Type B pancreatic cell (in vitro differentiated cells): Measurements from ENCODE around the gene KDM4B. TPM values are rescaled to one million over a fixed set of nuclear protein-coding genes. Genes with fewer than 3 reads are reported as not detected.
A peak's percentile ranks its signal among the peaks of the same experiment; 100 is the strongest.

Experiments used
- DNase-seq: peaks from one replicate; pipeline ENCODE4 v3.0.0; 2021; ENCODE audit warnings: mixed read lengths; ENCODE audit not compliant: unreplicated experiment; ENCODE audit errors: extremely low spot score
- H3K27ac Mint-ChIP-seq: 2 replicates; pipeline ENCODE4 v1.8.0; 2021; ENCODE audit warnings: mild to moderate bottlenecking, mixed read lengths
- H3K27me3 Mint-ChIP-seq: 2 replicates; pipeline ENCODE4 v1.8.0; 2021; ENCODE audit warnings: mixed read lengths
- H3K36me3 Mint-ChIP-seq: 2 replicates; pipeline ENCODE4 v1.8.0; 2021; ENCODE audit warnings: mixed read lengths
- H3K4me1 Mint-ChIP-seq: one replicate; pipeline ENCODE4 v1.8.0; 2021; ENCODE audit warnings: mixed read lengths; ENCODE audit not compliant: unreplicated experiment
- H3K4me3 Mint-ChIP-seq: 2 replicates; pipeline ENCODE4 v1.8.0; 2021; ENCODE audit warnings: mild to moderate bottlenecking, mixed read lengths
- H3K9me3 Mint-ChIP-seq: 2 replicates; pipeline ENCODE4 v1.8.0; 2021; ENCODE audit warnings: mixed read lengths
- total RNA-seq: library from RNA; stranded (reverse); gene quantifications from 2 replicates; pipeline ENCODE4 v1.2.1, GENCODE V29; 2021; ENCODE audit warnings: low replicate concordance
- TF ChIP-seq, protein P1 (sequence below): fragments of 200-600 bp; sonication (generic); conservative IDR thresholded peaks from 2 replicates; pipeline ENCODE4 v1.5.0; 2021; ENCODE audit warnings: antibody characterized with exemption, mild to moderate bottlenecking

KDM4B gene
- total RNA-seq, 1 donor from 2014 or later: 48.8 TPM

DNA sequence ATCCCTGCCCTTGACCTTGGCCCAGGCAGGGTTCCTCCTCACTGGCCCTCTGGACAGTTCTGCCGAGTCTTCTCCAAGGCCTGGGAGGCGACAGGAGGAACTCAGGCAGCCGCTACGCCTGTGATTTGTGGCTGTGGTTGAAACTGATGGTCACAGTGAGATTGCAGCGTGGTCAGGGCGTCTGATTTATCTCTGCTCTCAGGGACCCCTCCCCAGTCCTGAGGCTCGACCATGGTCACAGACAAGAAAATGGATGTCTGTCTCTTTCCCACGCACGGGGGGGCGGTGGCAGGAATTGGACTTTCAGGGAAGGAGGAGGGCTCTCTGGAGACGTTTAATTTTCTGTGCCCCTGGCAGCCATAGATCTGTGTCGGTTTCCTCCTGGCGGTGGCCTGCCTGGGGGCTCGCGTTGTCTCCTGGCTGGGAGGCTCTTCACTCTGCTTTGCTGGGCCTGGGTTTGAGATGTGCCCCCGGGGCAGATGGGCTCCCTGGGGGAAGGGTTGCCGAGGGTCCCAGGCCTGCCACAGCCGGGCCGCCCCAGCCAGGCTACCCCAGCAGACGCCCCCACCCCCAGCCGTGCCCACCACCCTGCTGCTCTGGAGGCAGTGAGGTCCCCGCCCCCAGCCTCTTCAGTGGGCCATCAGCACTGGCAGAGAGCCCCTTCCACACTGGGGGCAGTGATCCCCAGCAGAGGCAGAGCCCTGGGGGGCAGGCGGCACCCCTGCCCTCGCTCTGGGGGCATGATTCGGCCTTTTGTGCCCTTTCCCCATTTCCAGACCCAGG lies 167.4 kb downstream of the KDM4B start:
- Mint-ChIP-seq H3K36me3 (peaks cover 4% of the 10 kb centered on the region), H3K27me3 (no peaks in the 10 kb centered on the region), H3K9me3 (no peaks in the 10 kb centered on the region), H3K27ac (no peak overlapping the region), H3K4me1 (peaks cover 6% of the 10 kb centered on the region), H3K4me3 (no peak overlapping the region)
- TF ChIP-seq, protein P1, sequence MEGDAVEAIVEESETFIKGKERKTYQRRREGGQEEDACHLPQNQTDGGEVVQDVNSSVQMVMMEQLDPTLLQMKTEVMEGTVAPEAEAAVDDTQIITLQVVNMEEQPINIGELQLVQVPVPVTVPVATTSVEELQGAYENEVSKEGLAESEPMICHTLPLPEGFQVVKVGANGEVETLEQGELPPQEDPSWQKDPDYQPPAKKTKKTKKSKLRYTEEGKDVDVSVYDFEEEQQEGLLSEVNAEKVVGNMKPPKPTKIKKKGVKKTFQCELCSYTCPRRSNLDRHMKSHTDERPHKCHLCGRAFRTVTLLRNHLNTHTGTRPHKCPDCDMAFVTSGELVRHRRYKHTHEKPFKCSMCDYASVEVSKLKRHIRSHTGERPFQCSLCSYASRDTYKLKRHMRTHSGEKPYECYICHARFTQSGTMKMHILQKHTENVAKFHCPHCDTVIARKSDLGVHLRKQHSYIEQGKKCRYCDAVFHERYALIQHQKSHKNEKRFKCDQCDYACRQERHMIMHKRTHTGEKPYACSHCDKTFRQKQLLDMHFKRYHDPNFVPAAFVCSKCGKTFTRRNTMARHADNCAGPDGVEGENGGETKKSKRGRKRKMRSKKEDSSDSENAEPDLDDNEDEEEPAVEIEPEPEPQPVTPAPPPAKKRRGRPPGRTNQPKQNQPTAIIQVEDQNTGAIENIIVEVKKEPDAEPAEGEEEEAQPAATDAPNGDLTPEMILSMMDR: no peak
- DNase-seq: no peak

DNA sequence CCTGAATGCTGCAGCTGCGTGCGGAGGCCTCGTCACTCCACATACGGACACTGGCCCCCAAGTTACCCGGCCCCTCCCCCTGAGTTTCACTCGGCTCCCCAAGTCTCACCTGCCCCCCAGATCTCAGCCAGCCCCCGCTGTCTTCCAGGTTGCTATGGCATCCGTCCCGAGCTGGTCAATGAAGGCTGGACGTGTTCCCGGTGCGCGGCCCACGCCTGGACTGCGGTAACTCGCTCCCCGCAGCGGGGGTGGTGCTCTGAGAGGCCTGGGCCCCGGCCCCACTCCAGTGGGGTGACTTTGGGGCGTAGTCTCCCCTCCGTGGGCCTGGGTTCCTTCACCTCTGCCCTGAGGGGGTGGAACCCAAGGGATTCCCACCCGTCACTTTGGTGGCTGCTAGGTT lies 168.2 kb downstream of the KDM4B start:
- Mint-ChIP-seq H3K4me3 (no peak overlapping the region), H3K4me1 (peaks cover 4% of the 10 kb centered on the region), H3K9me3 (no peaks in the 10 kb centered on the region), H3K27me3 (no peaks in the 10 kb centered on the region), H3K27ac (no peak overlapping the region), H3K36me3 (peaks cover 4% of the 10 kb centered on the region)
- DNase-seq: no peak
- TF ChIP-seq, protein P1: no peak

DNA sequence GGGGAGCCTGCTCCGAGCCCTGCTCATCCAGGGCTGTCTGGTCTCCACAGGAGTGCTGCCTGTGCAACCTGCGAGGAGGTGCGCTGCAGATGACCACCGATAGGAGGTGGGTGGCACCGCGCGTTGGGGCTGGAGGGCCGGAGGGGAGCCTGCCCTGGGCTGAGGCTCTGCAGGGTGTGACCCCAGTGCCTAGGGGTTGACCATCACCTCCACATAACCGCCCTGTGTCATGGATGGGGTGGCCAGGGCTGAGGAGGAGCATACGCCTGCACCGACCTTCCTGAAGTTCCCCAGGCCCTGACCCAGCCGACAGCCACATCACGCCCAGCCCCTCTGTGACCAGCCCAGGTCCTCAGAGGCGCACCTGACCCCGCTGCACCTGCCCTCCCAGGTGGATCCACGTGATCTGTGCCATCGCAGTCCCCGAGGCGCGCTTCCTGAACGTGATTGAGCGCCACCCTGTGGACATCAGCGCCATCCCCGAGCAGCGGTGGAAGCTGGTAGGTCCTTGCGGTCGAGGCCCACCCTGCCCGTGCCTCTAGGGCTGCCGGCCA lies 168.7 kb downstream of the KDM4B start:
- no peaks in the 10 kb centered on the region for H3K4me1 Mint-ChIP-seq
- no peak overlapping the region for H3K27ac Mint-ChIP-seq
- no peak overlapping the region for H3K4me3 Mint-ChIP-seq
- DNase-seq: no peak
- H3K36me3 Mint-ChIP-seq: peaks cover 4% of the 10 kb centered on the region
- TF ChIP-seq, protein P1: peak; percentile 63
- no peaks in the 10 kb centered on the region for H3K9me3 Mint-ChIP-seq
- H3K27me3 Mint-ChIP-seq: no peaks in the 10 kb centered on the region

DNA sequence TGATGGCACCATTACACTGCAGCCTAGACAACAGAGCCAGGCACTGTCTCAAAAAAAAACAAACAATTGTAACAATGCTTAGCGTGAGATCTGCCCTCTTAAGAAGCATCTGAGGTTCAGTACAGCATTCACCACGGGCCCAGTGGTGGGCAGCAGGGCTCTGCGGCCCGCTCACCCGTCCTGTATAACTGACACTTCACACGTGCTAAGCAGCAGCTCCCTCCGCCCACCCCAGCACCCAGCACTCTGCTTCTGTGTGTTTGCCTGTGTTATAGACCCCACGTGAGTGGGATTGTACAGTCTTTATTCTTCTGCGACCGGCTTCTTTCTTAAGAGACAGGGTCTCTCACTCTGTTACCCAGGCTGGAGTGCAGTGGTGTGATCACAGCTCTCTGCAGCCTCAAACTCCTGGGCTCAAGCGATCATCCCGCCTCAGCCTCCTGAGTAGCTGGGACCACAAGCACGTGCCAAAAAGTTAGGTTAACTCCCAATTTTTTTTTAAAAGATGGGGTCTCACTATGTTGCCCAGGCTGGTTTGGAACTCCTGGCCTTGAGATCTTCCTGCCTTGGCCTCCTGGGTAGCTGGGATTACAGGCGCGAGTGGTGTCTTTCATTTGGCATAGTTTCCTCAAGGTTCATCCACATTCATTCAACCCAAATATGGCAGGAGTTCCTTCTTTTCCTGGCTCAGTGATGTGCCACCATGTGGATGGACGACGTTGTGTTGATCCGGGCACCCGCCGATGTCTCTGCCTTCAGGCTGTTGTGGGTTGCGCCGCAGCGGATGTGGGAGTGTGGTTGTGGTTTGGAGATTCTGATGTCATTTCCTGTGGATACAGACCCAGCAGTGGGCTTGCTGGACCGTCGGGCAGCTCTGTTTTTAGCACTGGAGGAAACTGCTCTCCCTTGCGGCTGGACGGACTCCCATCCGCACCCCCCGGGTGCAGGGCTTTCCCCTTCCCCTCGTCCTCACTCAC lies 170.0 kb downstream of the KDM4B start:
- TF ChIP-seq, protein P1: no peak
- no peaks in the 10 kb centered on the region for H3K4me1 Mint-ChIP-seq
- peaks cover 4% of the 10 kb centered on the region for H3K36me3 Mint-ChIP-seq
- no peaks in the 10 kb centered on the region for H3K9me3 Mint-ChIP-seq
- no peak for DNase-seq
- H3K4me3 Mint-ChIP-seq: no peak overlapping the region
- no peak overlapping the region for H3K27ac Mint-ChIP-seq
- H3K27me3 Mint-ChIP-seq: no peaks in the 10 kb centered on the region

DNA sequence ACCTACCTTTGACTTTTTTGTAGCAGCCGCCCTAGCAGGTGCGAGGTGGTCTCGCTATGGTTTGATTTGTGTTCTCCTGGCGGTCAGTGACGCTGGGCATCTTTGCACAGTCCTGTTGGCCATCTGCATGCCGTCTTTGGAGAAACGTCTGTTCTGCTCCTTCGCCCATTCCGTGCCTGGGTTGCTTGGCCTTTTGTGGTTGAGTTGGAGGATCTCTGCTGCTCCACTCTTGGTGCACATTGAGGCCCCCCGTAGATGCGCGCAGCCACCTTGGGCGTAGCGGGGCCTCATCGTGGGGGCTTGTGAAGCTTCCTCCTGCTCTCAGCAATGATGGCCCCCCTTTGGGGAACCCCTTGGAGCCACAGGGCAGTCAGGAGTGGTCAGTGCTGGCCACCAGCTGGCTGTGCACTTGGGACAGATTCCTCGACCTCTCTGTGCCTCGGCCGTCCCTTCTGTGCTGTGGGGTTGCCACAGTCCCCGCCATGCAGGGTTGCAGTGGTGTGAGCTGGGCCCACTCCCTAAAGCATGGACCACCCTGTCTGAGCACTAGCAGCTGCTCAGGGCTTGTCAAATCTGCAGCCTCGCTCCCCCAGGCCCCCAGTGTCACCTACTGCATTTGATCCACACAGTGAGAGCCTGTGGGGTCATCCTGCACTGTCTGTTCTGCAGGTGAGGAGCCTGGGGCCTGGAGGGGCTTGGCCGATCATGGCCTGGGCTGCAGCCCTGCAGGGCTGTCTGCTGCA lies 170.8 kb downstream of the KDM4B start:
- H3K36me3 Mint-ChIP-seq: peaks cover 4% of the 10 kb centered on the region
- no peaks in the 10 kb centered on the region for H3K4me1 Mint-ChIP-seq
- DNase-seq: no peak
- no peak overlapping the region for H3K27ac Mint-ChIP-seq
- H3K9me3 Mint-ChIP-seq: no peaks in the 10 kb centered on the region
- no peaks in the 10 kb centered on the region for H3K27me3 Mint-ChIP-seq
- TF ChIP-seq, protein P1: no peak
- no peak overlapping the region for H3K4me3 Mint-ChIP-seq
